Measurements from ENCODE around the gene PIM1. TPM values are rescaled to one million over a fixed set of nuclear protein-coding genes. Genes with fewer than 3 reads are reported as not detected.

PIM1 gene
- total and polyA plus RNA-seq, 9 of the 15 experiments (the other 6 are each of a cell fraction or from before 2014, with no cell fraction given): 19.0 to 789 (median 212) TPM

- peak; percentile 62; the same call in 1 of the 2 replicates for TF ChIP-seq ZNF76 (CRISPR knock-in tag; IDR thresholded peaks at IDR 0.05; ENCODE audit: borderline replicate concordance)
- TF ChIP-seq PHF8 (IDR thresholded peaks at IDR 0.05; ENCODE audit: borderline replicate concordance, low read length): 0 out of 2 replicates have a peak, but pooled peaks have one; percentile 11
- TF ChIP-seq ZNF589 (CRISPR knock-in tag; IDR thresholded peaks at IDR 0.05; ENCODE audit: low read depth): peak; percentile 60; the same call in 1 of the 2 replicates
- TF ChIP-seq USF2 (CRISPR knock-in tag; IDR thresholded peaks at IDR 0.05): peak; percentile 86
- peak; percentile 25; the same call in 1 of the 2 replicates for TF ChIP-seq ZKSCAN1 (IDR thresholded peaks at IDR 0.05; ENCODE audit: low read depth, low read length)
- no peak for TF ChIP-seq DDX20 (tag; IDR thresholded peaks at IDR 0.05; ENCODE audit: low read depth)
- TF ChIP-seq CC2D1A (IDR thresholded peaks at IDR 0.05): peak; percentile 86; the same call in 1 of the 2 replicates
- no peak for TF ChIP-seq HNRNPK (IDR thresholded peaks at IDR 0.05; ENCODE audit: low read depth, low read length, poor library complexity, severe bottlenecking)
- peak; percentile 94 for TF ChIP-seq SAP30 (IDR thresholded peaks at IDR 0.05; ENCODE audit: borderline replicate concordance, insufficient read depth, low read depth, low read length, poor library complexity, severe bottlenecking)
- TF ChIP-seq CHD1 (IDR thresholded peaks at IDR 0.05; ENCODE audit: low read length): no peak
- TF ChIP-seq, protein P1, sequence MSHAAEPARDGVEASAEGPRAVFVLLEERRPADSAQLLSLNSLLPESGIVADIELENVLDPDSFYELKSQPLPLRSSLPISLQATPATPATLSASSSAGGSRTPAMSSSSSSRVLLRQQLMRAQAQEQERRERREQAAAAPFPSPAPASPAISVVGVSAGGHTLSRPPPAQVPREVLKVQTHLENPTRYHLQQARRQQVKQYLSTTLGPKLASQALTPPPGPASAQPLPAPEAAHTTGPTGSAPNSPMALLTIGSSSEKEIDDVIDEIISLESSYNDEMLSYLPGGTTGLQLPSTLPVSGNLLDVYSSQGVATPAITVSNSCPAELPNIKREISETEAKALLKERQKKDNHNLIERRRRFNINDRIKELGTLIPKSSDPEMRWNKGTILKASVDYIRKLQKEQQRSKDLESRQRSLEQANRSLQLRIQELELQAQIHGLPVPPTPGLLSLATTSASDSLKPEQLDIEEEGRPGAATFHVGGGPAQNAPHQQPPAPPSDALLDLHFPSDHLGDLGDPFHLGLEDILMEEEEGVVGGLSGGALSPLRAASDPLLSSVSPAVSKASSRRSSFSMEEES (CRISPR knock-in tag; IDR thresholded peaks at IDR 0.05): peak; percentile 99
- no peak for TF ChIP-seq GABPB2 (CRISPR knock-in tag; conservative IDR thresholded peaks at IDR 0.05)
- no peak for TF ChIP-seq KLF1 (tag; IDR thresholded peaks at IDR 0.05)
- TF ChIP-seq, protein P2, sequence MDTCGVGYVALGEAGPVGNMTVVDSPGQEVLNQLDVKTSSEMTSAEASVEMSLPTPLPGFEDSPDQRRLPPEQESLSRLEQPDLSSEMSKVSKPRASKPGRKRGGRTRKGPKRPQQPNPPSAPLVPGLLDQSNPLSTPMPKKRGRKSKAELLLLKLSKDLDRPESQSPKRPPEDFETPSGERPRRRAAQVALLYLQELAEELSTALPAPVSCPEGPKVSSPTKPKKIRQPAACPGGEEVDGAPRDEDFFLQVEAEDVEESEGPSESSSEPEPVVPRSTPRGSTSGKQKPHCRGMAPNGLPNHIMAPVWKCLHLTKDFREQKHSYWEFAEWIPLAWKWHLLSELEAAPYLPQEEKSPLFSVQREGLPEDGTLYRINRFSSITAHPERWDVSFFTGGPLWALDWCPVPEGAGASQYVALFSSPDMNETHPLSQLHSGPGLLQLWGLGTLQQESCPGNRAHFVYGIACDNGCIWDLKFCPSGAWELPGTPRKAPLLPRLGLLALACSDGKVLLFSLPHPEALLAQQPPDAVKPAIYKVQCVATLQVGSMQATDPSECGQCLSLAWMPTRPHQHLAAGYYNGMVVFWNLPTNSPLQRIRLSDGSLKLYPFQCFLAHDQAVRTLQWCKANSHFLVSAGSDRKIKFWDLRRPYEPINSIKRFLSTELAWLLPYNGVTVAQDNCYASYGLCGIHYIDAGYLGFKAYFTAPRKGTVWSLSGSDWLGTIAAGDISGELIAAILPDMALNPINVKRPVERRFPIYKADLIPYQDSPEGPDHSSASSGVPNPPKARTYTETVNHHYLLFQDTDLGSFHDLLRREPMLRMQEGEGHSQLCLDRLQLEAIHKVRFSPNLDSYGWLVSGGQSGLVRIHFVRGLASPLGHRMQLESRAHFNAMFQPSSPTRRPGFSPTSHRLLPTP (IDR thresholded peaks at IDR 0.05; ENCODE audit: borderline replicate concordance, extremely low read depth, insufficient read length): no peak
- TF ChIP-seq ZNF395 (CRISPR knock-in tag; IDR thresholded peaks at IDR 0.05): peak; percentile 89
- no peak; the same call in 1 of the 2 replicates for TF ChIP-seq CEBPG (CRISPR knock-in tag; IDR thresholded peaks at IDR 0.05)
- TF ChIP-seq CEBPG (tag; conservative IDR thresholded peaks at IDR 0.05 in 1 of 2, IDR thresholded peaks at IDR 0.05 in 1 of 2): peak; percentile 23 to 45; a peak in 2 of 4 replicates
- no peak for TF ChIP-seq PKNOX1 (IDR thresholded peaks at IDR 0.05)
These were observed 2.2 kb downstream of the PIM1 start (continued) for GRCh38 chr6:37171970-37172812.
